Activated CD4-positive, alpha-beta T cell treated with anti-CD3 and anti-CD28 coated beads, Interleukin-2, amount 50 U/mL, for 16 hours (primary cell): ENCODE data around the gene SHCBP1L.
"Not testable (repeated sequence)": the region's sequence is repeated elsewhere in the genome, so short reads cannot be mapped to it uniquely, and the experiment has no call there.

Experiments
- DNase-seq: peaks from one replicate; pipeline ENCODE4 v3.0.0-alpha.2; 2020

The SHCBP1L gene

DNA sequence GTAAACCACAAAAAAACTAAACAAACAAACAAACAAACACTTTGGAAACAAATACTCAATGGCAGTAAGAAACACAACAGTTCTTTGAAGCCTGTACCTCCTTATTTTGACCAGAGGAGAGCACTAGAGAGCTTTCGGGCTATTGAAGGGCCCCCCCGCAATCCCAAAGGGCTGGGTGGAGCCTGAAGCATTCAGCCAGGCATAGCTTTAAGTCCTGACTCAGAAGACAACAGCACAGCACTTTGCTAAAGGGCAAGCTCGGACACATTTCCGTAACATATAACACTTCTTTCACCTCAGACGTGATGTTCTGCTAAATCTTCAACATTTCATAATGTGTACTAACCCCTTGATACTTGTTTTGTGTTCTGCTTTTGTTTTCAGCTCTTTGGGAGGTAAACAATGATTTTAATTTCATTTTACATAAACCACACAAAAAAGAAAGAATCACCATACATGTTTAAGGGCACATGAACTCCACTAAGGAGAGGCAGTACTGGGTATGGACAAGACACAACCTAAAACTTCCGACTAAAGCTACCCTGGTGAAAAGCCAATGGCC, 9.7 kb upstream of the SHCBP1L start:
- DNase-seq: peak; percentile 39

DNA sequence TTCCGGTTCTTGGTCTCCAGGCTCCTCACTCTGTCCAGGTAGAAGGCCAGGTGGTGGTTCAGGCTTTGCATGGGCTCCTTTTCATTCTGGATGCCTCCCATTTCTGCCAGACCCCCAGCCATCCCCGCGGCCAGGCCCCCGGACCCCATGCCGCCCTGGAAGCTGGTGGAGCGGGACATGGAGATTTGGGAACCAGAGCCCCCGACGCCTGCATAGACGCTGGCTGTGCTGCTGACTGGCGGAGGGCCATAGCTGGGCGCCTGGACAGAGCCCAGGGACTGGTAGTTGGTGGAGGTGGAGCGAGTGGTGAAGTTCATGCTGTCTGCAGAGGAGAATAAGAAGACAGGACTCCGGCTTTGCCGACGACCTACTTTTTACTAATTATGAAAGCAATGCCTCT, 7.1 kb upstream of the SHCBP1L start:
- no peak for DNase-seq

DNA sequence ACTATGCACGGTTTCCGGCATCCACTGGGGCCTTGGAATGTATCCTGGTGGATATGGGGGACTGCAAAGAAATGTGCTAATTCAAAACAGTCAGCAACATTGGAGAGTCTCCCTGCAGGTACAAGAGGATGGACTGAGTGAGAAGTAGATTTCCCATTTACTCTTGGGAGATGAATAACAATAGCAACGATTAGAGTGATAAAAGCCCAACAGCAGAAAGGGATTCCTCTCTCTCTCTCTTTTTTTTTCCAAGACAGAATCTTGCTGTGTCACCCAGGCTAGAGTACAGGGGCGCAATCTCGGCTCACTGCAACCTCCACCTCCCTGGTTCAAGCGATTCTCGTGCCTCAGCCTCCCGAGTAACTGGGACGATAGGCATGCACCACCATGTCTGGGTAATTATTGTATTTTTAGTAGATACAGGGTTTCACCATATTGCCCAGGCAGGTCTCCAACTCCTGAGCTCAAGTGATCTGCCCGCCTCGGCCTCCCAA, 5.0 kb upstream of the SHCBP1L start:
- DNase-seq: no peak

DNA sequence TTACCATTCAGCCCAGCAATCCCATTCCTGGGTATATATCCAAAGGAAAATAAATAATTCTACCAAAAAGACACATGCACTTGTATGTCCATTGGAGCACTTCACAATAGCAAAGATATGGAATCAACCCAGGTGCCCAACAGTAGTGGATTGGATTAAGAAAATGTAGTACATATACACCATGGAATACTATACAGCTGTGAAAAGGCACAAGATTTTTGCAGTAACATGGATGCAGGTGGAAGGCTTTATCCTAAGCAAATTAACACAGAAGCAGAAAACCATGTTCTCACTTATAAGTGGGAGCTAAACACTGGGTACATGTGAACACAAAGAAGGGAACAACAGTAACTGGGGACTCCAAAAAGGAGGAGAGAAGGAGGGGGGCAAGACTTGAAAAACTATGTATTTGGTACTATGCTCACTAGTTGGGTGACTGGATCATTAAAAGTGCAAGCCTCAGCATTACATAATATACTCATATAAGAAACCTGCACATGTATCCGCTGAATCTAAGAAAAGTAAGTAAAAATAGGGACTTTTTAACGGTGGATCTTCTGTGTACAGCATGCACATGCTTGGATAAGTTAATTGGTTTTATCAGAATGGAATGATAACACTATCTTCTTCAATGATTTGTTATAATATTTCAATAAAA, 3.9 kb upstream of the SHCBP1L start:
- no peak for DNase-seq

DNA sequence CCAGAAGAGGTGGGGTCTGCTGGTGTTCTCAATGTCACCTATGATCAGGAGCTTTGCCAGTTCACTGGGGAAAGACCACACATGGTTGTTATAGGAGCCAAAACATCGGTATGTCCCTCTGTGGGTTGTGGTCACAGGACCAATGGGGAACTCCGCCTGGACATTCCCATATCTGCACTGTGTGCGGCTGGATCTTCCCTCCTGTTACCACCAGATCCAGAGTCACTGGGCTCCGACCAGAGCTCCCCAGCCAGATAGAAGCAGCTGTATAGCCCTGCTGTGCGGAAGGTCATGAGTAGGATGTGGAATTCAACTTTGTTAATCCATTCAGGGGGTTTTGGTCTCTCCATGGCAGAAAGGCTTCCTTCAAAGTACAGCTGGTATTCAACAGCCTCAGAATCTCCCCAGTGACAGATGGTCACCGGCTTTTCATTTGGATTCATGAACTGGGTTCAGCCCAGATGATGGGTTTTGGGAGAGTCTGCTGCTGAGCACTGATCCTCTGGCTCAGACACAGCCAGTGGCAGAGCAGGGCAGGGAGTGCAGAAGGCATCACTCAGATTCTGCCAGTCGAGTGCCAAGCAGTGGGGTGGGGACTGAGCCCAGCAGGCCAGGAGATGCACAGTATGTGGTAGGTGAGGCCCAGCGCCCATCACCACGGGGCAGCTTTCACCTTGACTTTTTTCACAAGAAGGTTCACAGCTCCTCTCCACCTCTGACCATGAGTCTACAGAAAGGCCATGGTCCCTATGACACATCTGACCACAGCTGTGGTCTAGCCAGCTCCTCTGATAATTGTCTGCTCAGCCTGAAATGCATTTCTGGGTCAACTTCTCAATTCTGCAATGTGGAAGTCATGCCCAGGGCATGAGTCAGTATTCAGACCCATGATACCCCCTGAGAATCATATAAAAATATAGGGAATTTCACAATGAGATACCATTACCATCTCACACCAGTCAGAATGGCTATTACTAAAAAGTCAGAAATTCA, 2.9 kb upstream of the SHCBP1L start:
- DNase-seq: no peak

DNA sequence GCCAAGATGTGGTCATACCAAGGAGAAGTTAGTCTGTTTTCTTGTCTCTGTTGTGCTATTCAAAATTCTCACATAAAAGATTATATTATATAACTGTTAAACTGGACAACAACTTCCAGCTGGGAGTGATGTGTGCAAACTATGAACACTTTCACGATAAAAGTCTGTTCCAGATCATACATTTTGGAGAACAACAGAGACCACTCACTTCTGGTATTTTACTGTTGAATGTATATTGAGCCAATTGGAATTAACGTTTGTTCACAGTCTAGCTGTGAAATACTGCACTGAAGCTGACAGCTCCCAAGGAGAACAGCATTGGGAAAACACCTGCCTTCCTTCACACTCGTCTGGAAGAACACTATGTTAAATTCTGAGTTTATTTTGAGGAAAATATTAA, 860 bp upstream of the SHCBP1L start:
- DNase-seq: no peak

DNA sequence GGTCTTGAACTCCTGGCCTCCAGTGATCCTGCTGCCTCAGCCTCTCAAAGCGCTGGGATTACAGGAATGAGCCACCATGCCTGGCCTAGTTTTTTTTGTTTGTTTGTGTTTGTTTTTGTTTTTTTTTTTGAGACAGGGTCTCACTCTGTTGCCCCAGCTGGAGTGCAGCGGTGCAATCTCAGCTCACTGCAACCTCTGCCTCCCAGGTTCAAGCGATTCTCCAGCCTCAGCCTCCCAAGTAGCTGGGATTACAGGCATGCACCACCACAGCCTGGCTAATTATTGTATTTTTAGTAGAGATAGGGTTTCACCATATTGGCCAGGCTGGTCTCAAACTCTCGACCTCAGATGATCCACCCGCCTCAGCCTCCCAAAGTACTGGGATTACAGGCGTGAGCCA, 9.6 kb downstream of the SHCBP1L start:
- DNase-seq: not testable (repeated sequence)

DNA sequence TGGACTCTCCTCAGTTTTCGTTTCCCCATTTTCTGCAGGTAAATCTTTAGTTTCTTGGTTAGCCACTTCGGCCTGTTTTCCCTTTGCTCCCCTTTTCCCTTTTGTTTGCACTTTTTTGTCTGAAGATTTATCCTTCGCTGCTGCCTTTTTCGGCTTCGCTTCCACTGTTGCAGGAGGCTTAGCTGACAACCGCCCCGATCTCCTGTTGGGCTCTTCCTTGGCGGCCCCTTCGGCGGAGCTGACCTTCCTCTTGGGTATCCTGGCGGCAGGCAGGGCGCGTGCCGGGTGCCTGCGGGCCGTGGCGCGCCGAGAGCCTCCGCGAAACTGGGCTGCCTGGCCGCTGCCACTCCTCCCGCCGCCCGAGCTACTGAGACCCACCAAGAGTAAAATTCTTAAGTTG, 10.8 kb downstream of the SHCBP1L start:
- not testable (repeated sequence) for DNase-seq

DNA sequence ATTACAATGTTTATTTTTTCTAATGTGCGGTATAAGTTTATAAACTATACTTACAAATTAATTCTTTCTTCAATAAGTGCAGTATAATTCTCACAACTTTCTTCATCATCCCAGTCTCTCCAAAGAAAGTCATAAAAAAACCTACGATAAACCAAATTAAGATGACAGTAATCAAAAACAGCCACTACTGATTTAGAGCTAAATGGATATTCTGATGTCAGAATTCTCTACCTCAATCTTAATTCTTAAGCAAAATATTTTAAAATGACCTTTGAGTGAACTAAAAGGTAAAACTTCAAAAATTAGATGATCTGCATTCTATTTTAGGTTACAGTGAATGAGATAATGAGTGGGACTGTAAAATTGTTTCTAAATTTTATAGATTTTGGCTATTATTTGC, 13.6 kb downstream of the SHCBP1L start:
- no peak for DNase-seq

DNA sequence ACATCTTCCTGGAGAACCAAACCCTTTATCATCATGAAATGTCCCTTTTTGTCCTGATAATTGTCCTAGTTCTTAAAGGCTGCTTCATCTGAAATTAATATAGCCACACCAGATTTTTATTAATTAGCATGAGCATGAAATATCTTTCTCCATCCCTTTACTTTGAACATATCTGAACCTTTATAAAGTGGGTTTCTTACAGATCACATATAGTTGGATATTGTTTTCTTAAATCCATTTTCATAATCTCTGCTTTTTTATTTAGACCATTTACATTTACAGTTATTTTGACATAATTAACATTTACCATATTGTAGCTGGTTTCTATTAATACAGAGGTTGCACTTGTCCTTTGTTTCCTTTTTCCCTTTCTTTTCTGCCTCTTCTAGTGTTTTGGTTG, 17.2 kb downstream of the SHCBP1L start:
- no peak for DNase-seq

DNA sequence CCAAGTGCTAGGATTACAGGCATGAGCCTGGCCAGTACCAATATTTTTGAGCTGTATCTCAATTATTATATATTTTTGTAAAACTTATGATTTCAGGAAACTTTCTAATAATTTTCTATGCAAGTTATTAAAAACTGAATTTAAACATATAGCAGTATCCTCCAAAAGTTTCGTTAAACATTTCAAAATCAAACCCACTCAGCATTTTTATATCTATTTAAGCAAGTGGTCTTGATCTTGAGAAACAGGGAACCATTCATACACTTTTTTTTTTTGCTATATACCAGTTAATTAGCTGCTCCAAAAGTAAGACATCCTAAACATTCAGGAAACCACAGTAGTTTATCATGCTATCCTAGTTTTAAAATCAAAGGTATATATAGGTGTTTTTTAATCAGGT, 22.0 kb downstream of the SHCBP1L start:
- no peak for DNase-seq

DNA sequence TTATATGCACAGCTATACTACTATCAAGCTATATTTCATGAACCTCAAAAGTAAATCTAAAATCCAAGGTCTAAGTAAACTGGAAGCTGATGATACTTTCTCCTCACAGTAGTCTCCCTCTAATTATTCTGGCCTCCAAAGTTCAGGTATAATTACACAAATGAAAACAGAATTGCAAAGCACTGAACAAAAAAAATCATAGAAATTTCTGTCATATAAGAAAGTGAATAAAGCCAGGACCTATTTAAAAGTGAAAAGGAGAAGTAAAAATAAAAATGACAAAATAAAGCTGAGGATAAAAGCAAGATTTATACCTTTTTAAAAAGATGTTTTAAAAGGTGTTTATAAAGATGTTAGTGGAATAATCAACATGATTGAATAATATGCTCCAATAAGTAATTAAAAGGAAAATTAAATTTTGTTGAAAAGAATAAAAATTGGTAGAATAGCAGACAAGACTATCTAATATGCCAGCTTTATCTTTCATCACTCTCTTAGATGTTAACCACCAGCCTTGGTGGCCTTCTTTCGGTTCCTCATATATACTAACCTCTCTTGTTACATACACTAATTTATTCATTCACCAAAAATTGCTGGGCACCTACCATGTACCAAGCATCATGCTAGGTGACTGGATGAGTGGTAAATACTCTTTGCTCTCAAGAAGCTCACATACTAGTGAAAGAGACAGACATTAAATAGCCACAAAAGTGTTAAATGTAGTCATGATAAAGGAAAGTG, 25.1 kb downstream of the SHCBP1L start:
- DNase-seq: no peak

DNA sequence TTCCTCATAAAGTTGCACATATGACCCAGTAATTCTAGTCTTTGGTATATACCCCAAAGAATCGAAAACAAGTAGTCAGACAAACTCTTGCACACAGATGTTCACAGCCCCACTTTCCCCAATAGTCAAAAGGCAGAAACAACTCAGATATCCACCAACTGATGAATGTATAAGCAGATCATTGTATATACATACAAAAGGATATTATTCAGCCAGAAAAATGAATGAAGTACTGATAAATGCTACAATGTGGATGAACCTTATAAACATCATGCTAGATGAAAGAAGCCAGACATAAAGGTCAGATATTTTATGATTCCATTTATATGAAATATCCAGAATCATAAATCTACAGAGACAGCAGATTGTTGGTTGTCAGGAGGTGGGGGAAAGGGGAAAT, 27.3 kb downstream of the SHCBP1L start:
- no peak for DNase-seq

DNA sequence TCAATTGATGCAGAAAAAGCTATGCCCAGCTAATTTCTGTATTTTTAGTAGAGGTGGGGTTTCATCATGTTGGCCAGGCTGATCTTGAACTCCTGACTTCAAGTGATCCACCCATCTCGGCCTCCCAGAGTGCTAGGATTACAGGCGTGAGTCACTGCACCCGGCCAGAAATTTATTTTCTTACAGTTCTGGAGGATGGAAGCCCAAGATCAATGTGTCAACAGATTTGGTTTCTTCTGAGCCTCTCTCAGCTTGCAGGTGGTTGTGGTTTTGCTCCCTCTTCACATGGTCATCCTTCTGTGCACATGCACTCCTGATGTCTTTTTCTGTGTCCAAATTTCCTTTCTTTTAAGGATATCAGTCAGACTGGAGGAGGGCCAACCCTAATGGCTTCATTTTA, 35.6 kb downstream of the SHCBP1L start:
- no peak for DNase-seq

DNA sequence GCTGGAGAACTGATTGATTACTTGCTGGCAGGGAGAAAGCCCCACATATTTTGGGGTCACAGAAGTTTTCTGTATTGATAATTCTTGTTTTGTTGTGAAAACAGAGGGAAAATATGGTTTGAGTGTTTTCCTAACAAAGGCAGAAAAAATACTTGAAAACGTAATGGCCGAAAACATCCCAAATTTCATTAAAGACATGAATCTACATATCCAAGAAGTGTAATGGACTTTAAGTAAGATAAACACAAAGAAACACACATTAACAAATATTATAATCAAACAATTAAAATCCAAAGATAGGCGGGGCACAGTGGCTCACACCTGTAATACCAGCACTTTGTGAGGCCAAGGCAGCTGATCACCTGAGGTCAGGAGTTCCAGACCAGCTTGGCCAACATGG, 39.6 kb downstream of the SHCBP1L start:
- DNase-seq: no peak

DNA sequence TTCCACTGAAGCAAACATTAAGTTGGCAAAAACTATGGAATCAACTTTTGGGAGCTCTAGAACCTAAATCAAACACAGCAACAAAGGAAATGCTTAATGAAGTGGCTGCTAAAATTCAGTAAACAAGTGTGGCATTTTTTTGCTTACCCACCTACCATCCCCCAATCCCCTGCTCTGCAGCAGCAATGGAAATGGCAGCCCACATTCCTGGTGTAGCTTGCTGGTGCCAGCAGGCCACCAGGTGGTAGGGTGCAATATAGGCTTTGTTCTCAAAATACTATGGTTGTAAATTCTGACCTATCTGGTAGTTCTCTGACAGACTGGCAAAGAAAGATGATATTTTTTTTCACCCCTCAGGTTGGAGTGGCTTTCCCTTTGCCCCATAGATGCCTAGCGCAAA, 42.8 kb downstream of the SHCBP1L start:
- DNase-seq: no peak

DNA sequence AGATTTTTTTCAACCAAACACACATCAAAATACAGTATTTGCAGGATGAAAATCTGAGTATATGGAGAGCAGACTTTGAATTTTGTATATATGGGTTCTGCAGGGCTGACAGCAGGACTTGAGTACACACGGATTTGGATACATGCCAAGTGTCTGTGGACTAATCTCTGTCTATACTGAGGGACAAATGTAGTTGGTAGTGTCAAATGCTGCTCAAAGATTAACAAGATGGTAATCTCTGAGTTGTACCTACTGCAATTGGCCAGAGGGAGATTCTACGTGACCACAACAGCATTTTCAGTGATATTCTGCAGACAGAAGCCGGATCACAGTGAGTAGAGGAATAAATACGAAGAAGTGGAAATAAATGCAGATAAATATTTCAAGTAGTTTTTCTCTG, 43.4 kb downstream of the SHCBP1L start:
- DNase-seq: no peak

DNA sequence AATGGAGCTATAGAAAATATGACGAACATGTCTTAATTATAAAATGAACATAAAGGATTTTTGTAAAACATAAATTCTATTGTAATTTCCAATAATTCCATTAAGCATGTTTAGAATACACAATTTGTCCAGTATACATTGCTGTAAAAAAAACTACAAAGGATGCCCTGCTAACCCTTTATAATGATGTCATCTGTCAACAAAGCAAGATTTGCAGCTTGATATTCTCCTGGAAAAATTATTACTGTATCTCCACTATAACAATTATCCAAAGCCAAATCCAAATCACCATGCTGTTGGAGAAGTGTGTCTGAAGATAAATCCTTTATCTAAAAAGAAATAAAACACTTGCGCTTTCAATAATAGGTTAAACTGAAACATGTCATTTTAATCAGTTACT, 47.6 kb downstream of the SHCBP1L start:
- DNase-seq: no peak

DNA sequence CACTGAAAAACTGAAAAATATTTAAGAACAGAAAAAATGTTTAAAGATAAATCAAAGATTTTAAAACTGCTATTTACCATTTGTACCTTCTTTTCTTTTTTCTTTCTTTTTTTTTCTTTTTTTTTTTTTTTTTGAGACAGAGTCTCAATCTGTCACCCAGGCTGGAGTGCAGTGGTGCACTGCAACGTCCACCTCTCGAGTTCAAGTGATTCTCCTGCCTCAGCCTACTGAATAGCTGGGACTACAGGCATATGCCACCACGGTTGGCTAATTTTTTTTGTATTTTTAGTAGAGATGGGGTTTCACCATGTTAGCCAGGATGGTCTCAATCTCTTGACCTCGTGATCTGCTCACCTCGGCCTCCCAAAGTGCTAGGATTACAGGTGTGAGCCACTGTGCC, 51.0 kb downstream of the SHCBP1L start:
- not testable (repeated sequence) for DNase-seq

DNA sequence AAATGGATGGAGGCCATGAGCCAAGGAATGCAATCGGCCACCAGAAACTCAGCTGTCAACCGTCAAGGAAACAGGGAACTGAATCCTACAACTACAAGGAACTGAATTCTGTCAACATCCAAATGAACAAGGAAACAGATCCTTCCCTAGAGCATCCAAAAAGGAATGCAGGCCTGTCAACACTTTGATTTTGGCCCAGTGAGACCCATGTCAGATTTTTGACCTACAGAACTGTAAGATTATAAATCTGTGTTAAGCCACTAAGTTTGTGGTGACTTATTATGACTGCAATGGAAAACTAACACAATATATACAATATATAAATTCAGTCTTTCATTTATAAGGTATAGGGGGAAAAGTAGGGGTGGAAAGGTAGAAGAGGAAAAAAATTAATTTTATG, 55.3 kb downstream of the SHCBP1L start:
- DNase-seq: no peak

DNA sequence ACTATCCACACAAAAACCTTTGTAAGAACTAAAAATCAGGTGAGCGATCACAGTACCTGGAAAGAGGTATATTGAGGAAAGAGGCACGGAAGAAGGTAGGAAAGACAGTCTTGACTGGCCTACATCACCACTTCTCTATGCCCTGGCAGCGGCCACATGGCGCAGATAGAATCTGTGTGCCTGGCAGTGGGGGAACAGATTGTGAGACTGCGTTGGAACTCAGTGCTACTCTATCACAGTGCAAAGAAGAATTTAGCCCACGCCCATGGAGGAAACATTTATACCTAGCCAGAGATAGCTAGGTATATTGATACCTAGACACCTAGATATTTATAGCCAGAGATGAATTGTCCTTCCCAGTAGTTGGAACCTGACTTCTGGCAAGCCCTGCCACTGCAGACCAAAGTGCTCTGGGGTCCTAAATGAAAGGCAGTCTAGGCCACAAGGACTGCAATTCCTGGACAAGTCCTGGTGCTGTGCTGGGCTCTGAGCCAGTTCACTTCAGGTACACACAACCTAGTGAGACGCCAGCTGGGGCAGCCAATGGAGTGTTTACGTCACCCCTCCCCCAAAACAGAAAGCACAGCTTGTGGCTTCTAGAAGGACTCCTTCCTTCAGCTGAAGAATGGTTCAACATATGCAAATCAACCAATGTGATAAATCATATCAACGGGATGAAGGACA, 61.9 kb downstream of the SHCBP1L start:
- DNase-seq: no peak

DNA sequence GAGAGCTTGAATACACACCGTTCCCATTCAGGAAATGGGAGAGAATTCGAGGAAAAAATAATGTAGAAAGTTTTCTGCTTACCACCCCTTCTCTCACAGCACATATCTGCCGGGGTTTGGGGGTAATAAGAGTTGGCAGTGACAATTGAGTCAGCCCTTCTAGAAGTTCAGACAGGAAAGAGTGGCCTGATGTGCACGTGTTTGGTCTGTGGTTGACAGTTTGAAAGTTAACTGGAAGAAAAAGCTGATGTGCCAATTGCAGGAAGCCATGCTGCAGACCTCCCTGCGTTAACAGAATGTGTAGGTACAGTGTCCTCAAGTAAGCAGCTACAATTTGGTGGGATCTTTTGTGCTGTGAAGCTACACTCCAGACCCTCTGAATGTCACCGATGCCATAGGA, 63.0 kb downstream of the SHCBP1L start:
- DNase-seq: peak; percentile 53
